Measurements from ENCODE around the gene IL36A. TPM values are rescaled to one million over a fixed set of nuclear protein-coding genes. Genes with fewer than 3 reads are reported as not detected.

Gene IL36A
- total and polyA plus RNA-seq, 7 donors = not detected

GRCh38 chr2:112973156-112973555 is 32.1 kb upstream of the IL36A start:
- TF ChIP-seq, protein P1, sequence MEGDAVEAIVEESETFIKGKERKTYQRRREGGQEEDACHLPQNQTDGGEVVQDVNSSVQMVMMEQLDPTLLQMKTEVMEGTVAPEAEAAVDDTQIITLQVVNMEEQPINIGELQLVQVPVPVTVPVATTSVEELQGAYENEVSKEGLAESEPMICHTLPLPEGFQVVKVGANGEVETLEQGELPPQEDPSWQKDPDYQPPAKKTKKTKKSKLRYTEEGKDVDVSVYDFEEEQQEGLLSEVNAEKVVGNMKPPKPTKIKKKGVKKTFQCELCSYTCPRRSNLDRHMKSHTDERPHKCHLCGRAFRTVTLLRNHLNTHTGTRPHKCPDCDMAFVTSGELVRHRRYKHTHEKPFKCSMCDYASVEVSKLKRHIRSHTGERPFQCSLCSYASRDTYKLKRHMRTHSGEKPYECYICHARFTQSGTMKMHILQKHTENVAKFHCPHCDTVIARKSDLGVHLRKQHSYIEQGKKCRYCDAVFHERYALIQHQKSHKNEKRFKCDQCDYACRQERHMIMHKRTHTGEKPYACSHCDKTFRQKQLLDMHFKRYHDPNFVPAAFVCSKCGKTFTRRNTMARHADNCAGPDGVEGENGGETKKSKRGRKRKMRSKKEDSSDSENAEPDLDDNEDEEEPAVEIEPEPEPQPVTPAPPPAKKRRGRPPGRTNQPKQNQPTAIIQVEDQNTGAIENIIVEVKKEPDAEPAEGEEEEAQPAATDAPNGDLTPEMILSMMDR (IDR thresholded peaks at IDR 0.05) = no peak
- WGBS, 3 donors = 15 to 52% (median 44%) methylated on average over 2 of the region's 2 CpGs
- ATAC-seq = no peak
- intact Hi-C loops (cut with DNase I) = no loop called here
- Histone ChIP-seq H3K4me3 (no peak overlapping the region), H3K36me3 (ENCODE audit: insufficient read depth in 1 of 2, low read depth in 1 of 2) (no peaks in the 10 kb centered on the region), H3K27ac (no peak overlapping the region), H3K9me3 (no peaks in the 10 kb centered on the region), H3K27me3 (ENCODE audit: insufficient read depth in 3 of 3, low read length in 2 of 3) (no peaks in the 10 kb centered on the region), H3K4me1 (no peaks in the 10 kb centered on the region)
- no peak for DNase-seq

GRCh38 chr2:112977559-112978056 is 27.7 kb upstream of the IL36A start, which contains the start of gene IL36G:
TSS of gene IL36G (plus strand) at chr2:112978006. CDS start at chr2:112978639, 633 bp downstream.
- intact Hi-C loops (cut with DNase I) = no loop called here
- no peaks in the 10 kb centered on the region for H3K4me1 ChIP-seq
- DNase-seq (no peak), ATAC-seq (no peak)
- WGBS, 3 donors = 65 to 75% (median 69%) methylated on average over 7 of the region's 7 CpGs
- no peaks in the 10 kb centered on the region for H3K36me3 ChIP-seq (ENCODE audit: insufficient read depth in 1 of 2, low read depth in 1 of 2)
- no peaks in the 10 kb centered on the region for H3K9me3 ChIP-seq
- no peak within 1 kb of the TSS for H3K4me3 ChIP-seq
- TF ChIP-seq, protein P1 (IDR thresholded peaks at IDR 0.05) = no peak
- H3K27me3 ChIP-seq (ENCODE audit: insufficient read depth in 3 of 3, low read length in 2 of 3) = no peaks in the 10 kb centered on the region
- no peak within 1 kb of the TSS for H3K27ac ChIP-seq

- 89 to 95% (median 95%) methylated on average over 1 of the region's 1 CpG for WGBS, 3 donors
- Histone ChIP-seq H3K27ac (no peak overlapping the region), H3K4me1 (no peaks in the 10 kb centered on the region), H3K36me3 (ENCODE audit: insufficient read depth in 1 of 2, low read depth in 1 of 2) (no peaks in the 10 kb centered on the region), H3K4me3 (no peak overlapping the region), H3K9me3 (no peaks in the 10 kb centered on the region), H3K27me3 (ENCODE audit: insufficient read depth in 3 of 3, low read length in 2 of 3) (no peaks in the 10 kb centered on the region)
- DNase-seq = no peak
- intact Hi-C loops (cut with DNase I) = no loop called here
- TF ChIP-seq, protein P1 (IDR thresholded peaks at IDR 0.05) = no peak
- no peak for ATAC-seq
Measured at GRCh38 chr2:112979731-112980130, 25.5 kb upstream of the IL36A start.

GRCh38 chr2:112980537-112980936 is 24.7 kb upstream of the IL36A start:
- Histone ChIP-seq H3K9me3 (no peaks in the 10 kb centered on the region), H3K27me3 (ENCODE audit: insufficient read depth in 3 of 3, low read length in 2 of 3) (no peaks in the 10 kb centered on the region), H3K4me3 (no peak overlapping the region), H3K36me3 (ENCODE audit: insufficient read depth in 1 of 2, low read depth in 1 of 2) (no peaks in the 10 kb centered on the region), H3K27ac (no peak overlapping the region), H3K4me1 (no peaks in the 10 kb centered on the region)
- TF ChIP-seq, protein P1 (IDR thresholded peaks at IDR 0.05) = no peak
- no peak for ATAC-seq
- WGBS, 3 donors = 42 to 56% (median 47%) methylated on average over 1 of the region's 1 CpG
- DNase-seq = no peak
- intact Hi-C loops (cut with DNase I) = no loop called here

- intact Hi-C loops (cut with DNase I) = no loop called here
- H3K4me1 ChIP-seq = no peaks in the 10 kb centered on the region
- no peaks in the 10 kb centered on the region for H3K36me3 ChIP-seq (ENCODE audit: insufficient read depth in 1 of 2, low read depth in 1 of 2)
- H3K9me3 ChIP-seq = no peaks in the 10 kb centered on the region
- H3K27me3 ChIP-seq (ENCODE audit: insufficient read depth in 3 of 3, low read length in 2 of 3) = no peaks in the 10 kb centered on the region
- no peak for DNase-seq
- WGBS, 3 donors = 76 to 84% (median 83%) methylated on average over 5 of the region's 5 CpGs
- no peak overlapping the region for H3K4me3 ChIP-seq
- ATAC-seq = no peak
- TF ChIP-seq, protein P1 (IDR thresholded peaks at IDR 0.05) = no peak
- no peak overlapping the region for H3K27ac ChIP-seq
Measured at GRCh38 chr2:112985090-112985489, 20.2 kb upstream of the IL36A start.
